CD4-positive, alpha-beta T cell treated with Interferon gamma for 1 hour (primary cell): ENCODE data around the gene GPR132.

Source experiments
- DNase-seq: peaks from one replicate; pipeline ENCODE4 v3.0.0-alpha.2; 2020

GPR132 gene

GRCh38 chr14:105015242-105015641 lies 50.0 kb downstream of the GPR132 start:
- DNase-seq = no peak

GRCh38 chr14:105014631-105015030 lies 50.6 kb downstream of the GPR132 start:
- DNase-seq = no peak

DNA sequence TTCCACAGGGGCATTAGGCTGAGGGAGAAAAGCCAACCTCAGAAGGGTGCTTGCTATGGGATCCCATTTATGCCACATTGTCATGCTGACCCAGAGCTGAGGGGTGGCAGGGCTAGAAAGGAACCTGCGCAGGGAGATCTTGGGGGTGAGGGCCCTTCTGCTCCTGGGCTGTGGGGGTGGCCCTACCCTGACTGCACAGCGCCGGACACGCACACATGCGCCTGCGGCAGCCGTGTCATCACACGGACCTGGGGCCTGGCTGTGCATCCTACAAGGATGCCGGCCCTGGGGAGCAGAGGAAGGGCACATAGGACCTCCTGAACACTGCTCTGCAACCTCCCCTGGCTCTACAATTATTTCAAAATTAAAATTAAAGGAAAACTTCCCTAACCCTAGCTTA lies 51.2 kb downstream of the GPR132 start:
- no peak for DNase-seq

DNA sequence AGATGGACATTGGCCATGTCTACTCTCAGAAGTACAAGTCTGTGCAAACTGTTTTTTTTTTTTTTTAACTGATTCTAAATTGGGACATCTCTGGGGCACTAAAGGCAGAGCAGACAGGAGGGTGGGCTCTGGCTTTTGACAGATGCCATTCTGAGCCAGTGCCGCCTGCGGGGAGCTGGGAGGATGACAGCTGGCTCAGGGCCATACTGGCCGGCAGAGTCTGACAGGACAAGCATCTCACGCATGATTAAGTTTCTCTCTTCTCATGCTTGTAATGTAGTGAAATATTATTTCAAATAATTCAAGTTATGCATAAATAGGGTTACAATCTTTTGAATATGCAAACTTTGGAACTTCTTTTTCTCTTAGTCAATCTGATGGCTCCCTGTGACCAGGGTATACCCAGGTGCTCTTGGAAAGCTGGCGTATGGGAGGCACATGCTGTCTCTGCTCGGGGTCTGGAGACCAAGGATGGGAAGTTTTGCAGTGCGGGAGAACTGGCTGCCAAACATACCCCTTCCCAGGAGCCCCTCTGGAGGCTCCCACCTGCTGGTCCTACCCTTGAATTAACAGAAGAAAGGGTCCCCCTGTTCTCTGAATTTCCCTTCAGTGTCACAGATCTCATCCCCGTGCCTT lies 52.0 kb downstream of the GPR132 start:
- DNase-seq = no peak

DNA sequence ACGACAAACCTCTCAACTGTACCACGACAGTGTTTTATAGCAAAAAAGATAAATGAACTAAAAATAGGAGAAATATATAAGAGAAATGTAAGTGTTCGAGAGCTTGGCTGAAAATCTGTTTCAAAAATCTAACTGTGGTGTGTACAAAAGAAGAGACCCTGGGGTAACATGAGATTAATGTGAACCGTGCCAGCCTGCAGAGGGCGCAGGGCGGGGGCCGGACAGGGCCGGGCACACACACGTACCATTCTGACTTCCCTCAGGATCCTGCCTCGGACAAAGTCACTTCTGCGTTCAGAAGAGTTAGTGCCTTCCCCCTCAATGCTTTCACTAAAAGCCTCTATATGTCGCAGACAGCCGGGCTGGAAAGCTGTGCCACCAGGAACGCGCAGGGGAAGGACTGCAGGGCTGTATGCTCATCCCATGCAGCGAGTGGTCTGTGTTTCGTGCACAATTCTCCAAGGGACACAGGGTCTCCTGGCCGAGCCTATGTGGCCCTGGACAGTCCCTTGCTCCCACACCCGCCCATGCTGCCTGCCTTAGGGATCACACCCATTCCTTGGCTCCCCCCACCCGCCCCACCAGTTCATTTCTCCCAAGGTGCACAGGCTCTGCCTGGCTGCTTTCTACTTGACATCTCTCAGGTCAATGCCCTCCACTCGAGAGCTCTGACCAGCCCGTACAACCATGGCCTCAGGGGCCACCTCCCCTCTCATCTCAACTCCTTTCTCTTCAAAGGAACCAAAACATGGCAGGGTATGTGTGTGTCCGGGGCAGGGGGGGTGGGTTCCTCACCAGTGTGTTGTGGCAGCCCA lies 52.9 kb downstream of the GPR132 start:
- DNase-seq = peak; percentile 13

DNA sequence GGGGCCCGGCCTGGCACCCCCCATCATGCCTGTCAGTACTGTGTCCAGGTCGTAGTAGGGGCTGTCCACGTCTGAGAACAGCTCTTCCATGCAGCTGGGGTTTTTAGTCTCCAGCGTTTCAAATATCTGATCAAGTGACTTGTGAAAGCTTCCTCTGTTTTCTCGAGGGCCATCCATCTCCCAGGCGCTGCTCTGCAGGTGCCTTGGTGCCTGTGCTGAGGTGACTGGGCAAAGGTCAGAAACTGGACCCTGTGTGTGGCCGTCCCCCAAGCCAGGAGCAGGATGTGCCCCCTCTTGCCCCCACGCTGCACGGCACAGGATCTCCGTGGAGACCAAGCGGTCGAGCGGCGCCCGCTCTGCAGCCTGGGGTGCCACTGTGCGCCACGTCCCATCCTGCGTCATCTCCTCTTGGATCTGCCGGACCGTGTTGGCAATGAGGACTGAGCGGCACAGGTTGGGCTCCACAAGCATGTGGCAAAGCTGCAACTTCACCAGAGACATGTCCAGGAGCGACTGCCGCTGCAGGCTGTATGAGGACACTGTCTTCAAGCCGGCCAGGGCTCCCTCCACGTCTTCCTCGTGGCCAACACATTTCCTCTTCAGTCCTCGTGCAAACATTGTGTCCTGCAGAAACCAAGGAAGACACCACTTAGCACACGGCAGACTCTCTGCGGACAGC lies 53.8 kb downstream of the GPR132 start:
- DNase-seq = no peak

DNA sequence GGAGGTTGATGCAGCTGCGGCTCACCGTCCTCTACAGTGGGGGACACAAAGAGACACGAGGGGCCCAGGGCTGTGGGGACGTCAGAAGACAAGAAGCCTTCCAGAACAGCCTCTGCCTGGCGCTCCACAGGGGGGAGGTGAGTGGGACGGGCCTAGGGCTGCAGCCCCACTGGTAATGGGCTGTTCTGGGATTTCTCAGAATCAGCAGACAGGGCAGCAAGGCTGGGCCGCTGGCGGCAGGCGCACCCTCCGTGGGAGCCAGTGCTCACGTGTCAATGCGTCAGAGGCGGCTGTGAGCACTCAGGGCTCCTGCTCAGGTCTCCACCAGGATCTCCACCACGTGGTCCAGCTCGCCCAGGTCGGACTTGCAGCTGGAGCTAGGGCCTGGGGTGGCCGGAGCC lies 54.3 kb downstream of the GPR132 start:
- DNase-seq = no peak

- no peak for DNase-seq
Measured at GRCh38 chr14:105010106-105010505, 55.1 kb downstream of the GPR132 start.

GRCh38 chr14:105007593-105008264 lies 57.5 kb downstream of the GPR132 start:
- no peak for DNase-seq

DNA sequence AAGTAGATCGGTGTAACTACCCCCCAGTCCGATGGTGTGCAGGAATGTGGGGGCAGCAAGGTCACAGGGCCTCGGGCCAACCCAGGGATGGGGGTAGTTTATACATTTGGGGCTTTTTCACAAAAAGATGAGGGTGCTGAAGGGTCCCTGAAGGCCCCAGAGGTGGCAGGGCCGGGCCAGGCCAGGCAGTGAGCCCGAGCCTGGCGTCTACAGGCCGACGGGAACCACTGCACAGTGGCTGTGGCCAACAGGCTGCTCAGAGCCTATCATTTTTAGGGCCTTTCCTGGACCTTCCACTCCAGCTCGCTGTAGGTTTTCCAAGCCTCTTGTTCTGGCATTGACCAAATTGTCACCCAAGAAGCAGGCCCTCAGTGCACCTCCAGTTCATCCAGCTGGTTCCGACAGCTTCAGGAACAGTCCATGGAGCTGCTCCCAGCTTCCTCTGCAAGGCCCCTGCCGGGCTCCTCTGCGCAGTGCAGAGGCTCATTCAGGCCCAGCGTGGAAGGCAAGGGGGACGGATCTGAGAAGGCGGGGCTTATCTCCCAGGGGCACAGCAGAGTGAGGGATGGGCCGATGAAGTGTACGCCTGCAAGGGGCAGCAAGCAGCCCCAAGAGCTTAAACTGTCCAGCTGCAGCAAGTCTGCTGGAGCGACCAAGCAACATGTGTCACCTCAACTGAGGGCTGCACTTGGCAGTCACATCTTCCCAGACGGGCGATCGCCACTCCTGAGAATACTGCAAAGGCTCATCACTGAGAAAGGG lies 58.2 kb downstream of the GPR132 start:
- no peak for DNase-seq

GRCh38 chr14:105005929-105006830 lies 59.0 kb downstream of the GPR132 start:
- no peak for DNase-seq

- DNase-seq = no peak
Measured at GRCh38 chr14:105005329-105005928, 59.8 kb downstream of the GPR132 start.
